ENCODE results near the gene ARID5B.

GRCh38 chr10:61963669-61964058 lies 62.2 kb downstream of the ARID5B start:
- no peak for TF ChIP-seq POLR2AphosphoS5 (IDR thresholded peaks at IDR 0.05; ENCODE audit: low read depth, low read length)
- no peak for TF ChIP-seq SIN3A (IDR thresholded peaks at IDR 0.05; ENCODE audit: borderline replicate concordance, insufficient read depth, low read length)
- no peak for TF ChIP-seq REST (IDR thresholded peaks at IDR 0.05; ENCODE audit: insufficient read depth in 1 of 2, low read depth in 2 of 2, low read length in 2 of 2)

Data from PFSK-1 (cell line).